Epithelial cell of proximal tubule (primary cell): ENCODE measurements around the gene BMP2K. TPM values are rescaled to one million over a fixed set of nuclear protein-coding genes. Genes with fewer than 3 reads are reported as not detected.

Experiments used
- DNase-seq: peaks from one replicate; pipeline ENCODE4 v3.0.0-alpha.2; 2011; ENCODE audit warnings: low read depth
- H3K4me3 ChIP-seq: 2 replicates; pipeline ENCODE4 v1.5.1; 2011; ENCODE audit warnings: low read depth, mild to moderate bottlenecking, low read length
- total RNA-seq: library from RNA; depleted of rRNA; stranded (reverse); fragments of >200 nt; gene quantifications from 2 replicates; pipeline ENCODE4 v1.2.3, GENCODE V29; 2015
- TF ChIP-seq, protein P1 (sequence below): conservative IDR thresholded peaks from 2 replicates; pipeline ENCODE4 v1.5.1; 2012; ENCODE audit warnings: low read depth, mild to moderate bottlenecking, low read length

Gene BMP2K
- 11.8 and 19.2 TPM in 2 replicates for total RNA-seq

DNA sequence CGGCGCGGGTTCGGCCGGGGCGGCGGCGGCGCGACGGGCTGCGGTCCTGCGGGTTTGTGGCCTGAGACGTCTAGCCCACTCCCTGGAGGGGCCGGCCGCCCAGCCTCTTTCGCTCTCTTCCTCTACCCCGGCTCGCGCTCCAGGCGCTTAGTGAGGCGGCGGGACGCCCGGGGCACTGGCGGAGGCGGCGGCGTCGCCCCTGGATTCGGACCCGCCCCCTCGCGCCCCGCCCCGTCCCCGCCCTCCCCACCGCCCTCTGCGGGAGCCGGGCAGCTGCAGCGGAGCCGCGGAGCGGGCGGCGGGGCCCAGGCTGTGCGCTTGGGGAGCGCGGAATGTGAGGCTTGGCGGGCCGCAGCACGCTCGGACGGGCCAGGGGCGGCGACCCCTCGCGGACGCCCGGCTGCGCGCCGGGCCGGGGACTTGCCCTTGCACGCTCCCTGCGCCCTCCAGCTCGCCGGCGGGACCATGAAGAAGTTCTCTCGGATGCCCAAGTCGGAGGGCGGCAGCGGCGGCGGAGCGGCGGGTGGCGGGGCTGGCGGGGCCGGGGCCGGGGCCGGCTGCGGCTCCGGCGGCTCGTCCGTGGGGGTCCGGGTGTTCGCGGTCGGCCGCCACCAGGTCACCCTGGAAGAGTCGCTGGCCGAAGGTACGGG, at the start of gene BMP2K:
TSS of gene BMP2K (plus strand) at position 272 of the 650 bp plus-strand sequence. CDS start at position 466, 194 bp downstream.
- TF ChIP-seq, protein P1, sequence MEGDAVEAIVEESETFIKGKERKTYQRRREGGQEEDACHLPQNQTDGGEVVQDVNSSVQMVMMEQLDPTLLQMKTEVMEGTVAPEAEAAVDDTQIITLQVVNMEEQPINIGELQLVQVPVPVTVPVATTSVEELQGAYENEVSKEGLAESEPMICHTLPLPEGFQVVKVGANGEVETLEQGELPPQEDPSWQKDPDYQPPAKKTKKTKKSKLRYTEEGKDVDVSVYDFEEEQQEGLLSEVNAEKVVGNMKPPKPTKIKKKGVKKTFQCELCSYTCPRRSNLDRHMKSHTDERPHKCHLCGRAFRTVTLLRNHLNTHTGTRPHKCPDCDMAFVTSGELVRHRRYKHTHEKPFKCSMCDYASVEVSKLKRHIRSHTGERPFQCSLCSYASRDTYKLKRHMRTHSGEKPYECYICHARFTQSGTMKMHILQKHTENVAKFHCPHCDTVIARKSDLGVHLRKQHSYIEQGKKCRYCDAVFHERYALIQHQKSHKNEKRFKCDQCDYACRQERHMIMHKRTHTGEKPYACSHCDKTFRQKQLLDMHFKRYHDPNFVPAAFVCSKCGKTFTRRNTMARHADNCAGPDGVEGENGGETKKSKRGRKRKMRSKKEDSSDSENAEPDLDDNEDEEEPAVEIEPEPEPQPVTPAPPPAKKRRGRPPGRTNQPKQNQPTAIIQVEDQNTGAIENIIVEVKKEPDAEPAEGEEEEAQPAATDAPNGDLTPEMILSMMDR: no peak
- DNase-seq: no peak
- peak within 1 kb of the TSS; percentile 85 for H3K4me3 ChIP-seq

DNA sequence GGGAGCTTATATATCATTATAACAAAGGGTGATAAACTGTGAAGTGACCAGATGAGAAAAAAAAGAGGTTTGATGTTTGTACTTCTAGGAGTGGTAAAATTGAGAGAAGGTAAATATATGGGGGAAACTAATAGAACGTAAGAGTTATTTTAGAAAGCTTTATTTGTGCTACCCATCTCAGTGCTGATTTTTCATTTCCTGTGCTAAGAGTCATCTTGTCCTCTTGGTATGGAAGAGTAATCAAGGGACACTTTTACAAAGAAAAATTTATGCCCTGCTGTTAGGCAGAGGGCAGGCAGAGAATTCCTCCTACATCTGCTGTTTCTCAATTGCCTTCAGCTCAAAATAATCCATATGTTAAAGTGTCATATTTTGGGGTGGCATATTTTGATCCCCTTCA, 49.6 kb upstream of the BMP2K start:
- TF ChIP-seq, protein P1: no peak
- H3K4me3 ChIP-seq: no peak overlapping the region
- no peak for DNase-seq

DNA sequence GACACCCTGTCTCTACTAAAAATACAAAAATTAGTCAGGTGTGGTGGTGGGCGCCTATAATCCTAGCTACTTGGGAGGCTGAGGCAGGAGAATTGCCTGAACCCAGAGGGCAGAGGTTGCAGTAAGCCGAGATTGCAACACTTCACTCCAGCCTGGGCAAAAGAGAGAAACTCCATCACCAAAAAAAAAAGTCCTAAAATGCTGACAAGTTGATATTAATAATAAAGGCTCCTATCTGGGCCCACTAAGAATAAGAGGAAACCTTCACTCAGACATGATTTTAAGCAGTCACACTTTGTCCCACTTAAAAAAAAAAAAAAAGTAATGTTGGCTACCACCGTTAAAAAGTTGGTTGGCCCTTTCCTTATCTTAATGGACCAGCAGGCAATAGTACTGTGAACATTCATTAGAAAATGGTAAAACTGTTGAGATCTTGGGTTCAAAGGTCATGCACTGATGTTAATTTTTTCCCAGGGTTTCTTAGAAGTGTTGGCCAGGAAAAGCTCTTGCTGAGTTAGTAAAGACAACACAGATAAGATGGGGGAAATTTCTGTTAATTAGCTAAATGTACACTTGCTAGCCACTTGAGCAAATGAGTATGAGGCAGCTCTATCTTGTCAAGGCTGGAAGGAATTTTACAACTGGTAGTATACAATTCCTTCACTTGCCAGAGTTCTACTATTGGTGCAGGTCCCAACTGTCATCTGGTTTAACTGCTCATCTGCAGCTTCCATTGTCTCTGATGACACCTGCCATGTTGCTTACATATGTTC, 43.6 kb upstream of the BMP2K start:
- TF ChIP-seq, protein P1: no peak
- no peak for DNase-seq

GRCh38 chr4:78734441-78735162, 41.5 kb upstream of the BMP2K start:
- no peak overlapping the region for H3K4me3 ChIP-seq
- DNase-seq: no peak
- TF ChIP-seq, protein P1: no peak

More for the DNA sequence above, 43.6 kb upstream of the BMP2K start:
- H3K4me3 ChIP-seq: no peak overlapping the region

- TF ChIP-seq, protein P1: no peak
- H3K4me3 ChIP-seq: no peak overlapping the region
- no peak for DNase-seq
Measured at GRCh38 chr4:78735697-78736096, 40.5 kb upstream of the BMP2K start.

GRCh38 chr4:78737035-78737434, 39.1 kb upstream of the BMP2K start:
- TF ChIP-seq, protein P1: no peak
- H3K4me3 ChIP-seq: no peak overlapping the region
- DNase-seq: no peak
